NCI-H69 (cell line): Measurements from ENCODE around the gene MYH9.
A peak's percentile ranks its signal among the peaks of the same experiment; 100 is the strongest.

ENCODE experiments used
- DNase-seq: peaks from one replicate; lab custom pipeline; 2025; lab: John Stamatoyannopoulos, UW

Gene MYH9

DNA sequence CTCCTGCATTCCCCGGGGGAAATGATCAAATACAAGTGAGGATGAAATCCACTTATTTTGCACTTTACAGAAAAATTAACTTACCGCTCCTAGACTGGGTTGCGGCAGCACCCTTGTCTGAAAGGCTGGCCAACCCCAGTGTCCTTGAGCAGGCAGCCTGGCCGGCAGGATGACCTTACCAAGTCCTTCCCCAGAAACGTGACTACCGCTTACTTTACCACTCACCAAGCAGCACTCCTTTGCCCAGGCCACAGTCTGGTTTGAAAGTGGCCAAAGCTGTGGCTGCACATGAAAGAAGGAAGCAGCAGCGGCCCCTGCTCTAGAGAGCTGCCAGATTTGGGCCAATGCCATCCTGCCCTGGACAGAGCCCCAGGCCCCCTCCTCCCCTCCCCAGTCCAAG is 20.3 kb downstream of the MYH9 start:
- DNase-seq, result no peak

DNA sequence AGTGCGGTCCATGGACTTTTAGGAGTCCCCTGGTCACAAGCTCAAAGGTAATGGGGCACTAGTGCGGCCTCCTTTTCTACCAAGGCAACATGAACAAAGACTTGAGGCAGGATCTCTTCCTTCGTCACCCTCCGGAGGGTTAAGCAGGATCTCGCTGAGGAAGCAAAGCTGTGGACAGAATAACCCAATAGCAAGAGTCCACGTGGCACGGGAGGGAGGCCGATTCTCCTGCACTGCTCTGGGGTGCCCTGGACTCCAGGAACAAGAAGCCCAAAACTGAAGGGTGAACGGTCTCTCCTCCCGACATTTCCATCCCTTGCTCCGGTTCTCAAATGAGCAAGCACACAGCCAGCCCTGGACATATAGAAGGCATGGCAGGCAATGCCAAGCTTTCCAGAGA is 20.7 kb downstream of the MYH9 start:
- DNase-seq, result no peak

GRCh38 chr22:36366291-36366708 is 21.5 kb downstream of the MYH9 start:
- peak; percentile 24 for DNase-seq

DNA sequence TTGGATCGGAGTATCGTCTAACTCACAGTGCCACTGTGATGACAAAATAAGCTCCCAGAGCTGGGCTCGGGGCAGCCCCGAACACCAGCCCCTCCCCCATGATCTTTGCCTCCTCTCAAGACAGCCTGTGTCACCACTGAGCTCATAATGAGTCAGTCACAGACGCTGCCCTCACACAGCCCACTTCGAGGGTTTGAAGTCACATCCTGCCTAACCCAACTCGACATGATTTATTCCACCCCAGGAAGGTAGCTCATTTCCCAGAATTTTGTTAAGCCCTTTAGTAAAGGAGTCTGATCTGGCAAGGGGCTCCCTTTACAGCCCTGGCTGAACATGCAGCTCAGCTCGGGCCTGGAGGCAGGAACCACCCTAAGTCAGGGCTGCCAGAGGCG is 22.8 kb downstream of the MYH9 start:
- DNase-seq, result peak; percentile 38

- no peak for DNase-seq
Measured at GRCh38 chr22:36364255-36365019, 23.3 kb downstream of the MYH9 start.

DNA sequence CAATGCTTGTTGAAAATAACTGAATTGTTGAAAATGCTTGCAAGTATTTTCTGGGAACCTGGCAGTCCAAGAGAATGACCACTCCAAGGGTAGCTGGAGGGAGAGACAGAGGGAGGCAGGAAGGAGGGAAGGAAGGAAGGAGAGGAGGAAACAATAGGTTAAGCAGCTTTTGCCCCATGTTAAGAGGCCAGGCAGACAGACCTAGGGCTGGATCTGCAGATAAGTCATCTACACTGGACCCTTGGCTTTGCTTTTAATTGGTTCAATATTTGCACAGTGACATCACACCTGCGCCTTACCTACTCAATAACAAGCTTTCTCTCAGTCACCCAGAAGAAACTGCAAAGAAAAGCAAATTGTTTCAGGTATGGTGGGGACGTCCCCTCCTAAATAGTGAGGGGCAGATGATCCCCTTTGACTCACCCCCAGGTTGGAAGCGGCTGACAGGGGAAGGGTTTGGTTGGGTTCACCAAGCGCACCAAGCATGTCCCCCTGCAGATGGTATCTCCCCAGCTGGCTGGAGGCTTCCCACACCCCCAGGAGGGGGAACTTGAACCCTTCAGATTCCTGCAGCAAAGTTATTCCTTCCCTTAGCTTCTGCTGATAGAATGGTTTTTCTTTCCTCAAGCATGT is 24.3 kb downstream of the MYH9 start:
- DNase-seq, result peak; percentile 87

DNA sequence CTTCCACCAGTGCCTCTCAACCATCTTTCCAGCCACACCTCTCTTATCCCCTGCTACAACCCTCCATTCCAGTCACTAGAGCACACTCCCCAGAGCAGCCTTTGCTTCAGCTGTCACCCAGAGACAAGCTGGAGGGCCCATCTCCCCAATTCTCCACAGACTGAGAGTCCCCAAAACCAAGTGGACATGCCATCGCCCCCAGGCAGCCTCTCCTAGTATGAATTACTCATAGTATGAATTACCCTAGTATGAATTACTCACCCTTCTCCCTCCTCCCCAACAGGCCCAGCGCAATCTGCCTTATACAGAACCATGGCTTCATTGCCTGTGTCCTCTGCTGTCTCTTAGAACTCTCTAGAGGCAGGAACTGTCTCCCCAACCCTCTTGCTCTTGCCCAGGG is 24.8 kb downstream of the MYH9 start:
- no peak for DNase-seq

DNA sequence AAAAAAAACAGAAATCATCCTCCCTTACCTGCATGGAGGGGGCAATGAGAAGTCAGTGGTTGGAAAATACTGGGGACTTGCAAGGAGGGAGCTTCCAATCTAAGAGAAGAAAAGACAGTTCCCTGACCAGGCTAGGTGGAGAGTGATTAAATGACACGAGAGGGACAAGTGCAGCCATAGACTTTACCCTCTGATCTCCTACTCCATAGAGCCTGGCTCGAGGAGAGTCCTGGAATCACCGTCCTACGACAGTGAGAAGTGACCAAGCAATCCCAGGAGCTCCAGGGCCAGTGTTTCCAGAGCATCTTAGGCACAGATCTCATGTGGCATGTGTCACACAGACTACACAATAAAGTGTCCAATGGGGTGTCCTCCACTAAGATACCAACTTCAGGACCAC is 25.7 kb downstream of the MYH9 start:
- DNase-seq, result no peak

DNA sequence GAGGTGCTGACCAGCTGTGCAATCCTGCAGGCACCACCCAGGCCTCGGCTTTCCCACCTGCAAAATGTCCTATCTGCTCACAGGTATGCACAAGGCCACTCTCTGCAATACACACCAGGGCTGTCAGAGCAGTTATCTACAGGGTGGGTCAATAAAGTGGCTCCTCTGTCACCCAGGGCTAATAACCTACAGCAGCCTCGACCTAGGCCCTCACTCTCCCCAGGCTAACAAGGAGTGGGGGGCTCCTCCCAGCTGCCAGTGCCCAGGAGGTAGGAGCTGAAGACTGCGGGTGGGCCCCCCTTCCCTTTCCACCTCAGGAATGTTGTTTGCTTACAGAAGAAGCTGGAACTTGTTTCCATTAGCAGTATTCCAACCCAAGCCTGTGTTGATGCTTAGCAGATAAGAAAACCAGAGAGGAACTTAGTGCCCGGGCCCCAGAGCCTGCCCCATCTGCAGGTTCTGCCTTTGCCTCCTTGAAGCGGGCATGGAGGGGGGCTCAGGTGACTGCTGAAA is 26.8 kb downstream of the MYH9 start:
- DNase-seq, result no peak

DNA sequence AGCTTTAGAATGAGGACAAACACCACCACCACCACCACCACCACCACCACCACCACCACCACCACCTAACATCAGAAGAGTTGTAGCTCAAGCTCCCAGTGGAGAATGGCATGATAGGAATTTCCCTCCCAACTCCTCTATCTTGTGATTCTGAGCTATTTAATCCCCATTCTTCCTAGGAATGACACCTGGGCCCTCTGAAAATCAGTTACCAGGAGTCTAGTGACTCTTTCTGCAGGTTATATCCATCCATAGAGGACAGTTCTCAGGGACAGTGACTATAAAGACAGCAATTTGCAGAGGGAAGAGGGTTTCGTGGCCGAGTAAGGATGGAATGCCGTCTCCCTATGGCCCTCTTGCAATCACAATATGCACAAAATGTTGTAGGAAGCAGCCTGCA is 27.8 kb downstream of the MYH9 start:
- DNase-seq, result no peak

GRCh38 chr22:36359470-36359996 is 28.2 kb downstream of the MYH9 start:
- no peak for DNase-seq

GRCh38 chr22:36358533-36359469 is 29.0 kb downstream of the MYH9 start:
- DNase-seq, result peak; percentile 75

- DNase-seq, result no peak
Measured at GRCh38 chr22:36356708-36357624, 30.8 kb downstream of the MYH9 start.

DNA sequence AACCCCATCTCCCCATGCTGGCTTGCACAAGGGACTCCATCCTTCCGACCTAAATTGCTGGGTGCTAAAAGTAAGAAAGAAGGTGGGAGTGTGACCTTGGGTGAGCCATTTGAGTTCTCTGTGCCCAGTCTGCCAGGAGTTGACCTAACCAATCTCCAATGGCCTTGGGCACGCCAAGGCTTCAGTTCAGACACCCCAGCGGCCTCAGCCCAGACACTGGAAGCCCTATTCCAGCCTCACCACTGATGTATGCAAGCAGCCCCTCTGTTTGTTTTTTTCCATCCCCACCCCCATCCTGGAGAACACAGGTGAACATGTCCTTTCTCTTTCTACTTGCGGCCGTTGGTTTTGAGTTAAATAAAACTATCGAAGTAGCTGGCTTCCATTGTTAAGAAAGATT is 31.9 kb downstream of the MYH9 start:
- no peak for DNase-seq

- no peak for DNase-seq
Measured at GRCh38 chr22:36355362-36355761, 32.4 kb downstream of the MYH9 start.

DNA sequence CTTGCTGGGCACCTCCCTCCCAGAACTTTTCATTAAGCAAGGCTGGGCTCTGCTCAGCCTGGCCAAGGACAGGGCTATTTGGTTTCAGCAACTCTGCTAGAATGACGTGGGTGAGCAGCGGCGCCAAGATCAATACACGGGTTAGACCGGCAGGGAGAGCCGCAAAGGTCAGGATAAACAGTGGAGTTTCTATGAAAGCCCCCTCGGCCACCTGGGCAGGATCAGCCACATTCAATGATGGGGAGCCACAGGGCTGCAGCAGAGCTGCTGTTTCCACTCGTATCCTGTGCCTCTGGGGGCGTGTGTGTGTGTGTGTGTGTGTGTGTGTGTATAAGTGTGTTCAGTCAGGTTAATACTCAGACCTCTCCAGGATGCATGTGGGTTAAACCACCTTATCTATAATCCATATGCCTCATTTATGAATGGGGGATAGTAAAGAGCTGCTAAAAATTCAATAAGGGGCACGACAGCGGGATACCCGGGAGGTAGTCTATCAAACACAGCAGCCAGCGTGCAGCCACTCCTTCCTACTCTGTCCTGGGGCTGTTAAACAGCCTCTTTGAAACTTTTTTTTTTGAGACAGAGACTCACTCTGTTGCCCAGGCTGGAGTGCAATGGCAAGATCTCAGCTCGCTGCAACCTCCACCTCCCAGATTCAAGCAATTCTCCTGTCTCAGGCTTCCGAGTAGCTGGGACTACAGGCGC is 34.8 kb downstream of the MYH9 start:
- DNase-seq, result no peak

DNA sequence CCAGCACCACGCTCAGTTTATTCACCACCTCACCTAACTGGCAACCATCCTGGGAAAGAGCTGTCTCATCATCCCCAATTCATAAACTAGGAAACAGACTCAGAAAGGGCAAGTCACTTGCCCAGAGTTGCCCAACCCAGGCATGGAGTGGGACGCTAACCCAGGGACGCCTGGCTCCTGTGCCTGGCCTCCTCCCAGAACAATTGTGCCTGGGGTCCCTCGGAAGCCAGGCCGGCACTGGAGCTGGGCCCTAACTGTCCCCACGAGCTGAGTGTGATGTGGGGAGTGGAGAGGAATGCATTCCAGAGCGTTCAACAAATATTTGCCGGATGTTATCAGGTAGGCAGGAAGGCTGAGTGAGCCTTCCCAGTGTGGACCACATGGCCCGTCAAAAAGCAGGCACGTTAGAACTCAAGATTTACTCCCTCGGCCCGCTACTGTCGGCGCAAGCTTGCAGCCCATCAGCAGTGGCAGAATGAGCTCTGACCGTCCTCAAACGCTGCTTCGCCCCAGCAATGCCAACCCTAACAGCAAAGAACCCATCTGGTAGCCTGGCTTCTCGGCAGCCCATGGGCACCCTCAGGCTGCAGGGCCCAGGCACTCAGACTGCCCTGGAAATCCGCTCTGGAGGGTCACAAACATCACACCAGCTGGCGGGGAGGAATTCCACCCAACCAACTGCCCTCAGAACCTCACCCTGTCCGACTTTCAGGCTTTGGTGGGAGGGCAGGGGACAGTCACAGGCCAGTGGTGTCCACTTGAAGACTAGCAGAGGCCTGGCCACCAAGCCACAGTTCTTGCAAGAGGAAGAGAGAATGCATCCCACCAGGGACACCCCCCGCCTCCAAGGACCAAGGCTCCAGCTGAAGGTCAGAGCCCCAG is 35.6 kb downstream of the MYH9 start:
- no peak for DNase-seq

DNA sequence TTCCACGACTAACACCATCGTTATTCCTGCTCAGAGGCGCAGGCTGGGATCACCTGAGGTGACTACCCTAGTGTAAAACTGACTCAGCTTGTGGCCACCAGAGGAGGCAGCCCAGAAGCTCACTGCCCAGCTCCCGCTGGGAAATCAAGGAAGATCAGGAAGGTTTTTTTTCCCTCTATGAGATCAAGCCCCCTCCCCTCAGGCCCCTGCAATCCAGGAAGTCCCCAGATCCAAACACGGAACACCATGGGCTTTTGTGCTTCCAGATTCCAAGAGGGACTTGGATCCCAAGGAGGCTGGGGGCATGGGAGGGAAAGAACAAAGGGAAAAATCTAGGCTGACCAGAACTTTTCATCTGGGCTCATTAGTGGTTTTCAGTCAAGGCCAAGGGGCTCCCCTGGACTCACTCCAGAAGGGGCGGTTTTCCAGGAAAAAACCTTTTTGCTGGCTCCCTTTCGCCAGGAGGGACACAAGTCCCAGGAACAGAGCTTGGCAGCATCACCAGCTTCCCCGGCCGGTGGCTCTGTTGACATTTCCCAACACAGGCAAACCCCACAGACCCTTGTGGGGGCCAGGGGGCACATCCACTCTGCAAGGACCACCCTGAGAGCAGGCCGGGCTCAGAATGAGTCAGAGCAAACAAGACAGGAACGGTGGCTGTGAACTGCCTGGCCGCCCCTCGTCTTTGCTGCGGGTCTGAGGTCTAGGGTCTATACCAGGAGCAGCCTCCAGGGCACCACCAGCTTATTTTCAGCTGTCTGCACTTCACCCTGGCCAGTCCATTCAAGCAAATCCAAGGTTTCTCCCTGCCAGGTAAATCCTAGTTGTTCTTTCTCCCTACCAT is 36.8 kb downstream of the MYH9 start:
- peak; percentile 36 for DNase-seq

- no peak for DNase-seq
Measured at GRCh38 chr22:36349726-36350125, 38.0 kb downstream of the MYH9 start.
